BE2C (cell line): ENCODE data around the gene OSCAR.

Experiments used
- DNase-seq: peaks from one replicate; pipeline ENCODE4 v3.0.0-alpha.2; 2020
- H3K27me3 ChIP-seq: fragments of 250-450 bp; sonication (Bioruptor Pico); 2 replicates; pipeline ENCODE4 v1.5.1; 2020; ENCODE audit warnings: mild to moderate bottlenecking
- H3K36me3 ChIP-seq: fragments of 250-450 bp; sonication (Bioruptor Pico); 2 replicates; pipeline ENCODE4 v1.5.1; 2020; ENCODE audit warnings: mild to moderate bottlenecking
- H3K4me1 ChIP-seq: fragments of 250-450 bp; sonication (Bioruptor Pico); 2 replicates; pipeline ENCODE4 v1.5.1; 2020
- H3K4me3 ChIP-seq: 2 replicates; pipeline ENCODE4 v1.5.1; 2011; ENCODE audit warnings: low read depth, low read length
- H3K9me3 ChIP-seq: fragments of 250-450 bp; sonication (Bioruptor Pico); 2 replicates; pipeline ENCODE4 v1.5.1; 2020
- CTCF ChIP-seq: IDR thresholded peaks from 2 replicates; pipeline ENCODE4 v1.5.1; 2012; ENCODE audit warnings: mild to moderate bottlenecking, low read depth, low read length

Gene OSCAR

GRCh38 chr19:54095136-54095858 is 5.3 kb downstream of the OSCAR start:
- DNase-seq, result no peak
- no peaks in the 10 kb centered on the region for H3K36me3 ChIP-seq
- H3K4me3 ChIP-seq, result no peak overlapping the region
- TF ChIP-seq CTCF, result no peak
- no peaks in the 10 kb centered on the region; the same call in 1 of the 2 replicates for H3K9me3 ChIP-seq
- no peaks in the 10 kb centered on the region for H3K4me1 ChIP-seq
- peaks cover 20% of the 10 kb centered on the region for H3K27me3 ChIP-seq

GRCh38 chr19:54094426-54095000 is 6.1 kb downstream of the OSCAR start:
- Histone ChIP-seq H3K36me3 (no peaks in the 10 kb centered on the region), H3K9me3 (no peaks in the 10 kb centered on the region; the same call in 1 of the 2 replicates), H3K4me1 (no peaks in the 10 kb centered on the region), H3K27me3 (peaks cover 20% of the 10 kb centered on the region), H3K4me3 (no peak overlapping the region)
- no peak for DNase-seq
- TF ChIP-seq CTCF, result no peak

- no peak overlapping the region for H3K4me3 ChIP-seq
- no peak for TF ChIP-seq CTCF
- peaks cover 3% of the 10 kb centered on the region for H3K9me3 ChIP-seq
- no peak for DNase-seq
- H3K27me3 ChIP-seq, result peaks cover 3% of the 10 kb centered on the region; the same call in 1 of the 2 replicates
- H3K36me3 ChIP-seq, result no peaks in the 10 kb centered on the region
- H3K4me1 ChIP-seq, result no peaks in the 10 kb centered on the region
Observed at GRCh38 chr19:54084410-54084809, 16.2 kb downstream of the OSCAR start.

- no peaks in the 10 kb centered on the region for H3K36me3 ChIP-seq
- TF ChIP-seq CTCF, result no peak
- H3K9me3 ChIP-seq, result peaks cover 3% of the 10 kb centered on the region
- H3K27me3 ChIP-seq, result no peaks in the 10 kb centered on the region
- no peak within 1 kb of the TSS for H3K4me3 ChIP-seq
- H3K4me1 ChIP-seq, result no peaks in the 10 kb centered on the region
- no peak for DNase-seq
Observed at GRCh38 chr19:54081032-54081431, 19.6 kb downstream of the OSCAR start, which contains the start of gene TARM1. Gene TARM1, minus strand, starts transcription at chr19:54081365. Its CDS starts 25 bp downstream, at chr19:54081340.

- Histone ChIP-seq H3K9me3 (peaks cover 3% of the 10 kb centered on the region), H3K27me3 (no peaks in the 10 kb centered on the region; the same call in 1 of the 2 replicates), H3K36me3 (no peaks in the 10 kb centered on the region), H3K4me3 (no peak overlapping the region), H3K4me1 (no peaks in the 10 kb centered on the region)
- no peak for DNase-seq
- no peak for TF ChIP-seq CTCF
Observed at GRCh38 chr19:54077334-54077733, 23.3 kb downstream of the OSCAR start.

- H3K4me3 ChIP-seq, result no peak overlapping the region
- no peak for TF ChIP-seq CTCF
- H3K9me3 ChIP-seq, result no peaks in the 10 kb centered on the region
- no peaks in the 10 kb centered on the region; the same call in 1 of the 2 replicates for H3K27me3 ChIP-seq
- no peak for DNase-seq
- no peaks in the 10 kb centered on the region for H3K36me3 ChIP-seq
- no peaks in the 10 kb centered on the region for H3K4me1 ChIP-seq
Observed at GRCh38 chr19:54074851-54075250, 25.8 kb downstream of the OSCAR start.
